H54 (cell line): Measurements from ENCODE around the gene ANXA9.

ENCODE experiments used
- DNase-seq: peaks from one replicate; pipeline ENCODE4 v3.0.0; 2011; ENCODE audit warnings: low spot score, mixed read lengths; ENCODE audit not compliant: insufficient read length
- FAIRE-seq: peaks from 3 replicates; lab custom pipeline; 2011; peaks lifted over from hg19 to GRCh38; lab: Jason Lieb, UNC
- POLR2A ChIP-seq: IDR thresholded peaks from 2 replicates; pipeline ENCODE4 v1.6.1; 2011; ENCODE audit warnings: low read depth, mild to moderate bottlenecking, low read length

ANXA9 gene

GRCh38 chr1:151003180-151003579 lies 21.1 kb downstream of the ANXA9 start:
- FAIRE-seq (no peak), DNase-seq (no peak)
- TF ChIP-seq POLR2A, result no peak

- no peak for TF ChIP-seq POLR2A
- FAIRE-seq (no peak), DNase-seq (no peak)
Observed at GRCh38 chr1:151005729-151006319, 23.7 kb downstream of the ANXA9 start.

GRCh38 chr1:151006327-151007052 lies 24.4 kb downstream of the ANXA9 start, which contains the start of gene MINDY1:
Gene MINDY1 (minus strand): TSS chr1:151006902. CDS start chr1:151002617, 4,285 bp downstream.
- no peak for FAIRE-seq
- TF ChIP-seq POLR2A, result no peak
- peak; percentile 86 for DNase-seq

GRCh38 chr1:151007853-151008243 lies 25.8 kb downstream of the ANXA9 start:
- no peak for TF ChIP-seq POLR2A
- no peak for DNase-seq
- FAIRE-seq, result no peak

- no peak for FAIRE-seq
- peak; percentile 73 for TF ChIP-seq POLR2A
- DNase-seq, result peak; percentile 100
Observed at GRCh38 chr1:151008244-151009205, 26.4 kb downstream of the ANXA9 start, which contains the start of gene PRUNE1. Gene PRUNE1 (plus strand): TSS chr1:151008449. CDS start chr1:151008633, 184 bp downstream.

- DNase-seq (no peak), FAIRE-seq (no peak)
- no peak for TF ChIP-seq POLR2A
Observed at GRCh38 chr1:151009206-151009587, 27.1 kb downstream of the ANXA9 start.

GRCh38 chr1:151009674-151010345 lies 27.7 kb downstream of the ANXA9 start:
- FAIRE-seq, result no peak
- TF ChIP-seq POLR2A, result no peak; the same call in 1 of the 2 replicates
- DNase-seq, result no peak

- TF ChIP-seq POLR2A, result no peak
- DNase-seq (no peak), FAIRE-seq (no peak)
Observed at GRCh38 chr1:151010346-151010726, 28.2 kb downstream of the ANXA9 start.

- TF ChIP-seq POLR2A, result no peak
- FAIRE-seq (no peak), DNase-seq (no peak)
Observed at GRCh38 chr1:151011154-151011850, 29.2 kb downstream of the ANXA9 start.

GRCh38 chr1:151012684-151013471 lies 30.8 kb downstream of the ANXA9 start:
- TF ChIP-seq POLR2A, result no peak
- no peak for FAIRE-seq
- no peak for DNase-seq

- no peak for TF ChIP-seq POLR2A
- DNase-seq (no peak), FAIRE-seq (no peak)
Observed at GRCh38 chr1:151013518-151013917, 31.4 kb downstream of the ANXA9 start.

- TF ChIP-seq POLR2A, result no peak
- FAIRE-seq (no peak), DNase-seq (peak; percentile 80)
Observed at GRCh38 chr1:151024540-151025146, 42.6 kb downstream of the ANXA9 start.
